ENCODE data around the gene SLAMF9.

SLAMF9 gene

DNA sequence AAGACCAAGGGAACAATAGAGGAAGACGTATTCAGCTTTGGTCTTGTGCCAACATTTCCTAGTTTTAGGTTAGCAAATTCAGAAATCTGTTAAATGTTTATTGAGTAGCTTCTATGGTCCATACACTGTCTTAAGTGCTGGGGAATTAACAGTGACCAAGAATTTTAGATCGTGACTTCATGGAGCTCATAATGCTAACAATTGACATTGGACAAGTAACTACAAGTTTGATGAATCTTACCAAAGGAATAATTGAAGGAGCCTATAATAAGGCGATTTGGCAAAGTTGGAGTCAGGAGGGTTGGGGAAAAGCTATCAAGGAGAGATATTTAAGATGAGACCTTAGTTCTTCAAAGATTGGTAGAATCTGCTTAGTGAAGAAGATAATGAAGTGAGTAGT is 1.4 kb upstream of the SLAMF9 start:
- H3K36me3 ChIP-seq (replicated peaks; ENCODE audit: low read depth, low read length) = no peaks in the 10 kb centered on the region
- H3K27ac ChIP-seq (ENCODE audit: low read length) = no peak overlapping the region
- H3K4me3 ChIP-seq (ENCODE audit: low read length) = no peak overlapping the region
- no peaks in the 10 kb centered on the region for H3K79me2 ChIP-seq (ENCODE audit: low read length)
- H3K4me1 ChIP-seq (ENCODE audit: low read length) = peaks cover 40% of the 10 kb centered on the region
- no peak overlapping the region for H3K4me2 ChIP-seq (ENCODE audit: low read length)
- no peak overlapping the region for H2AFZ ChIP-seq (ENCODE audit: low read depth, low read length)
- no peaks in the 10 kb centered on the region for H4K20me1 ChIP-seq (ENCODE audit: insufficient read depth, low read length)
- TF ChIP-seq EZH2phosphoT487 (IDR thresholded peaks at IDR 0.05; ENCODE audit: low read depth) = no peak
- TF ChIP-seq, protein P1, sequence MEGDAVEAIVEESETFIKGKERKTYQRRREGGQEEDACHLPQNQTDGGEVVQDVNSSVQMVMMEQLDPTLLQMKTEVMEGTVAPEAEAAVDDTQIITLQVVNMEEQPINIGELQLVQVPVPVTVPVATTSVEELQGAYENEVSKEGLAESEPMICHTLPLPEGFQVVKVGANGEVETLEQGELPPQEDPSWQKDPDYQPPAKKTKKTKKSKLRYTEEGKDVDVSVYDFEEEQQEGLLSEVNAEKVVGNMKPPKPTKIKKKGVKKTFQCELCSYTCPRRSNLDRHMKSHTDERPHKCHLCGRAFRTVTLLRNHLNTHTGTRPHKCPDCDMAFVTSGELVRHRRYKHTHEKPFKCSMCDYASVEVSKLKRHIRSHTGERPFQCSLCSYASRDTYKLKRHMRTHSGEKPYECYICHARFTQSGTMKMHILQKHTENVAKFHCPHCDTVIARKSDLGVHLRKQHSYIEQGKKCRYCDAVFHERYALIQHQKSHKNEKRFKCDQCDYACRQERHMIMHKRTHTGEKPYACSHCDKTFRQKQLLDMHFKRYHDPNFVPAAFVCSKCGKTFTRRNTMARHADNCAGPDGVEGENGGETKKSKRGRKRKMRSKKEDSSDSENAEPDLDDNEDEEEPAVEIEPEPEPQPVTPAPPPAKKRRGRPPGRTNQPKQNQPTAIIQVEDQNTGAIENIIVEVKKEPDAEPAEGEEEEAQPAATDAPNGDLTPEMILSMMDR (IDR thresholded peaks at IDR 0.05; ENCODE audit: low read depth, low read length) = no peak
- no peaks in the 10 kb centered on the region for H3K9me3 ChIP-seq (ENCODE audit: insufficient read depth, low read length)
- no peak overlapping the region for H3K9ac ChIP-seq (ENCODE audit: low read length)
- H3K27me3 ChIP-seq (ENCODE audit: low read depth, low read length) = peaks cover 14% of the 10 kb centered on the region; the same call in 1 of the 2 replicates

DNA sequence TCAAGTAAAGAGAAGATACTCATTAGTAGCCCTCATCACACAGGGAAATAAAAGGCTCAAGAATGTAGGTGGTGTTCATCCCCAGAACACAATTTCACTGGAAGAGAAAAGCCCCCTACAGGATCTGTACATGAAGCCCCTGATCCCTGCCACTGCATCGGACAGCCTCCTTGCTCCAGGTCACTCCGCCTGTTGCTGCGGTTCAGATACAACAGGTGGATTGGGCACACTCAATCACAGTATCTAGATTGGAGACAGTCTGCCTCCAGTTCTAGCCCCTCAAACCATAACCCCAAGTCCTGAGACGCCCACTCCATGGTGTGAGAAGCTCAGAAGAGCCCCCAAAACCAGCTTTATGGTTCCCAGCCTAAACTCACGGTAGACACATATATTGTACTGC is 1.1 kb downstream of the SLAMF9 start:
- Histone ChIP-seq H4K20me1 (ENCODE audit: insufficient read depth, low read length) (no peaks in the 10 kb centered on the region), H3K4me3 (ENCODE audit: low read length) (no peak overlapping the region), H3K36me3 (replicated peaks; ENCODE audit: low read depth, low read length) (no peaks in the 10 kb centered on the region), H3K4me1 (ENCODE audit: low read length) (peaks cover 18% of the 10 kb centered on the region), H3K79me2 (ENCODE audit: low read length) (no peaks in the 10 kb centered on the region), H3K4me2 (ENCODE audit: low read length) (no peak overlapping the region), H3K9me3 (ENCODE audit: insufficient read depth, low read length) (no peaks in the 10 kb centered on the region), H3K9ac (ENCODE audit: low read length) (no peak overlapping the region), H3K27ac (ENCODE audit: low read length) (no peak overlapping the region), H3K27me3 (ENCODE audit: low read depth, low read length) (peaks cover 14% of the 10 kb centered on the region; the same call in 1 of the 2 replicates), H2AFZ (ENCODE audit: low read depth, low read length) (no peak overlapping the region)
- TF ChIP-seq, protein P1 (IDR thresholded peaks at IDR 0.05; ENCODE audit: low read depth, low read length) = no peak
- no peak for TF ChIP-seq EZH2phosphoT487 (IDR thresholded peaks at IDR 0.05; ENCODE audit: low read depth)

DNA sequence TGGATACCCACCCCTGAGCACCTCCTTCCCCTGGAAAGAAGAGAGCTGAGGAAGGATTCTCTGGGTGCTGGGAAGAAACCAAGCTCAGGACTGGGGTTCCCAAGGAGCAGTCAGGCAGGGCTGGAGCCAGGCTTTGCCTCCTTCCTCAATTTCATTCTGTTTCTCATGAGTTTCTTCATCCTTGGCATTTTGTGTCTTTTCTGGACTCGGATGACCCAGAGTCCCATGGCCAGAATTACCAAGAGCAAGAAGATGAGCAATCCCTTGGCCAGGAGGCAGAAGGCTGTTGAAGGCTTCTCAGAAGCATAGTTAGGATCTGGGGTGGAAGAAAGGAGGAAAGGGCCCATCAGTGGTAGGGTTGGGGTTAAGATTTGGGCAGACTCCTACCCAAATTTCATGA is 2.5 kb downstream of the SLAMF9 start:
- Histone ChIP-seq H3K9ac (ENCODE audit: low read length) (no peak overlapping the region), H3K4me2 (ENCODE audit: low read length) (no peak overlapping the region), H3K36me3 (replicated peaks; ENCODE audit: low read depth, low read length) (no peaks in the 10 kb centered on the region), H3K27me3 (ENCODE audit: low read depth, low read length) (peaks cover 14% of the 10 kb centered on the region; the same call in 1 of the 2 replicates), H2AFZ (ENCODE audit: low read depth, low read length) (no peak overlapping the region), H3K4me3 (ENCODE audit: low read length) (no peak overlapping the region), H3K9me3 (ENCODE audit: insufficient read depth, low read length) (no peaks in the 10 kb centered on the region), H4K20me1 (ENCODE audit: insufficient read depth, low read length) (no peaks in the 10 kb centered on the region), H3K79me2 (ENCODE audit: low read length) (no peaks in the 10 kb centered on the region), H3K27ac (ENCODE audit: low read length) (no peak overlapping the region), H3K4me1 (ENCODE audit: low read length) (peaks cover 13% of the 10 kb centered on the region)
- TF ChIP-seq, protein P1 (IDR thresholded peaks at IDR 0.05; ENCODE audit: low read depth, low read length) = no peak
- no peak for TF ChIP-seq EZH2phosphoT487 (IDR thresholded peaks at IDR 0.05; ENCODE audit: low read depth)

DNA sequence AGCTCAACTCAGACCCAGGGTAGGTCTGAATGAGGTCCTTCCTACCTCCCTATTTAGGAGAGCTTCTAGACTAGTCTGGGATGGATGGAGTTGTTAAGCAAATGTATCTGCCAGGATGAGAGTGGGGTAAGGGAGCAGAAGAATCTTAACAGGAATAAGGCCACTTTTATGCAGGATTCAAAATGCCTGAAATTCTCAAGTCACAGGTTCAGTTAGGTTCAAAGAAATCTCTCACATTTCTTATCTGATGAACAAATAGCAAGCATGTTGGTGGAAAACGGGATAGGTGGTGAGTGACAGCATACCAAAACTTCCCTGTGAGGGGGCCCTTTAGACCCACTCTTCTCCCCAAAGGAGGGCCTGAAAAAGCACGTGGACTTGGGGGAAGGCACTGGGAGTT is 3.0 kb downstream of the SLAMF9 start:
- Histone ChIP-seq H3K4me3 (ENCODE audit: low read length) (no peak overlapping the region), H3K9me3 (ENCODE audit: insufficient read depth, low read length) (no peaks in the 10 kb centered on the region), H3K4me2 (ENCODE audit: low read length) (no peak overlapping the region), H3K36me3 (replicated peaks; ENCODE audit: low read depth, low read length) (no peaks in the 10 kb centered on the region), H3K27me3 (ENCODE audit: low read depth, low read length) (peaks cover 14% of the 10 kb centered on the region; the same call in 1 of the 2 replicates), H3K4me1 (ENCODE audit: low read length) (peaks cover 18% of the 10 kb centered on the region), H3K79me2 (ENCODE audit: low read length) (no peaks in the 10 kb centered on the region), H3K9ac (ENCODE audit: low read length) (no peak overlapping the region), H2AFZ (ENCODE audit: low read depth, low read length) (no peak overlapping the region), H4K20me1 (ENCODE audit: insufficient read depth, low read length) (no peaks in the 10 kb centered on the region), H3K27ac (ENCODE audit: low read length) (no peak overlapping the region)
- no peak for TF ChIP-seq EZH2phosphoT487 (IDR thresholded peaks at IDR 0.05; ENCODE audit: low read depth)
- TF ChIP-seq, protein P1 (IDR thresholded peaks at IDR 0.05; ENCODE audit: low read depth, low read length) = no peak

Measured in OCI-LY3 (cell line).